ENCODE data around the gene IGFBPL1. TPM values are rescaled to one million over a fixed set of nuclear protein-coding genes. Genes with fewer than 3 reads are reported as not detected.

IGFBPL1 gene
- total RNA-seq, 1 experiment from 2014 or later, result 13.7 TPM

- intact Hi-C loops (cut with micrococcal nuclease; ENCODE audit: unreplicated experiment), result no loop called here
- ChIA-PET CTCF (no interaction called here), POLR2A (no interaction called here)
- ATAC-seq (no peak), DNase-seq (ENCODE audit: low read depth, low spot score) (no peak)
- no peak overlapping the region for H3K27ac ChIP-seq (ENCODE audit: low read length)
- peak overlapping the region; percentile 46 for H3K4me3 ChIP-seq (ENCODE audit: low read depth in 2 of 2, low read length in 2 of 2)
- no TSS peak for BruUV-seq (replicated peaks)
- H3K36me3 ChIP-seq (ENCODE audit: control insufficient read depth, insufficient read depth, low read length), result no peaks in the 10 kb centered on the region
- H3K4me1 ChIP-seq (ENCODE audit: control insufficient read depth, insufficient read depth, low read length), result no peaks in the 10 kb centered on the region
- no peak for TF ChIP-seq SIN3A (IDR thresholded peaks at IDR 0.05; ENCODE audit: borderline replicate concordance, insufficient read depth, low read depth, low read length)
- no peak for TF ChIP-seq POLR2AphosphoS5 (IDR thresholded peaks at IDR 0.05; ENCODE audit: low read depth, low read length)
- in situ Hi-C loops (cut with HindIII; ENCODE audit: low pct_unique_long_range_greater_than_20kb, low sequenced_read_pairs), result no loop called here
- no peaks in the 10 kb centered on the region for H3K27me3 ChIP-seq (ENCODE audit: control insufficient read depth, insufficient read depth, low read length)
- no peaks in the 10 kb centered on the region for H3K9me3 ChIP-seq (ENCODE audit: control insufficient read depth, insufficient read depth, low read depth, low read length)
Measured at GRCh38 chr9:38424918-38425317, 664 bp upstream of the IGFBPL1 start.

DNA sequence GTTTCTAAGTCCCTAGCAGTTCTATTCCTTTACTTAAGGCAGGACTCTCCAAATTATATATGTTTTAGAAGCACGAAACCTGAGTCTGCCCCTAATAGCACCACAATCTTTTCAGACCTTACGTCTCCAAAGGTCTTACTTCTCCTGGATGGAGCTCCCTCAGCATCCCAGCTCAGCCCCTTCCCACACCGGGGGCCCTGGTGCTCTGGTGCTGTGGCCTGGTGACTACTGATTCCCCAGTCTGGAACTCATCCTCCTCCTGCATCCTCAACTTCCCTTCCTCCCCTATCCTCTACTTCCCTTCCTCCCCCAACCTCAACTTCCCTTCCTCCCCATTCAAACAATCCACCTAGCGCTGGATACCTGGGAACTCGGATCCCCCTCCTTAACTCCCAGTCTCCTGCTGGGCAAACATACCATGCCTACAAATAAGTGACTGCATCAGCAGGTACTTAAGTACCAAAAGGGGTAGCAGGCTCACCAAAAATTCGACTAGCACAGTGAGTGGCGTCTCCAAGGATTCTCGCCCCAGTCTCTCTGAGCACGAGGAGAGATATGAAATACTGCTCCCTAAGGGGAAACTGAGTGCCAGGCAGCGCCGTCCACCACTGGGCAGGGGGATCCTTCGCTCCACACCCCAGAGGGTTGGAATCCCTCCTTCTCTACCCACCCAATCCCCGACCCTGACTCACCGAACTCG, 831 bp downstream of the IGFBPL1 start:
- ChIA-PET POLR2A (no interaction called here), CTCF (no interaction called here)
- Histone ChIP-seq H3K4me1 (ENCODE audit: control insufficient read depth, insufficient read depth, low read length) (no peaks in the 10 kb centered on the region), H3K36me3 (ENCODE audit: control insufficient read depth, insufficient read depth, low read length) (no peaks in the 10 kb centered on the region), H3K9me3 (ENCODE audit: control insufficient read depth, insufficient read depth, low read depth, low read length) (no peaks in the 10 kb centered on the region), H3K4me3 (ENCODE audit: low read depth in 2 of 2, low read length in 2 of 2) (peak overlapping the region; percentile 32 to 46; a peak in 3 of 4 replicates), H3K27ac (ENCODE audit: low read length) (peak overlapping the region; percentile 51; the same call in 1 of the 2 replicates), H3K27me3 (ENCODE audit: control insufficient read depth, insufficient read depth, low read length) (no peaks in the 10 kb centered on the region)
- TF ChIP-seq SIN3A (IDR thresholded peaks at IDR 0.05; ENCODE audit: borderline replicate concordance, insufficient read depth, low read depth, low read length) (no peak), POLR2AphosphoS5 (IDR thresholded peaks at IDR 0.05; ENCODE audit: low read depth, low read length) (no peak), TCF7L2 (IDR thresholded peaks at IDR 0.05; ENCODE audit: low read depth, low read length) (no peak)
- TF ChIP-seq, protein P1, sequence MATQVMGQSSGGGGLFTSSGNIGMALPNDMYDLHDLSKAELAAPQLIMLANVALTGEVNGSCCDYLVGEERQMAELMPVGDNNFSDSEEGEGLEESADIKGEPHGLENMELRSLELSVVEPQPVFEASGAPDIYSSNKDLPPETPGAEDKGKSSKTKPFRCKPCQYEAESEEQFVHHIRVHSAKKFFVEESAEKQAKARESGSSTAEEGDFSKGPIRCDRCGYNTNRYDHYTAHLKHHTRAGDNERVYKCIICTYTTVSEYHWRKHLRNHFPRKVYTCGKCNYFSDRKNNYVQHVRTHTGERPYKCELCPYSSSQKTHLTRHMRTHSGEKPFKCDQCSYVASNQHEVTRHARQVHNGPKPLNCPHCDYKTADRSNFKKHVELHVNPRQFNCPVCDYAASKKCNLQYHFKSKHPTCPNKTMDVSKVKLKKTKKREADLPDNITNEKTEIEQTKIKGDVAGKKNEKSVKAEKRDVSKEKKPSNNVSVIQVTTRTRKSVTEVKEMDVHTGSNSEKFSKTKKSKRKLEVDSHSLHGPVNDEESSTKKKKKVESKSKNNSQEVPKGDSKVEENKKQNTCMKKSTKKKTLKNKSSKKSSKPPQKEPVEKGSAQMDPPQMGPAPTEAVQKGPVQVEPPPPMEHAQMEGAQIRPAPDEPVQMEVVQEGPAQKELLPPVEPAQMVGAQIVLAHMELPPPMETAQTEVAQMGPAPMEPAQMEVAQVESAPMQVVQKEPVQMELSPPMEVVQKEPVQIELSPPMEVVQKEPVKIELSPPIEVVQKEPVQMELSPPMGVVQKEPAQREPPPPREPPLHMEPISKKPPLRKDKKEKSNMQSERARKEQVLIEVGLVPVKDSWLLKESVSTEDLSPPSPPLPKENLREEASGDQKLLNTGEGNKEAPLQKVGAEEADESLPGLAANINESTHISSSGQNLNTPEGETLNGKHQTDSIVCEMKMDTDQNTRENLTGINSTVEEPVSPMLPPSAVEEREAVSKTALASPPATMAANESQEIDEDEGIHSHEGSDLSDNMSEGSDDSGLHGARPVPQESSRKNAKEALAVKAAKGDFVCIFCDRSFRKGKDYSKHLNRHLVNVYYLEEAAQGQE (IDR thresholded peaks at IDR 0.05; ENCODE audit: insufficient read depth in 1 of 2, low read depth in 2 of 2, low read length in 1 of 2), result no peak
- TF ChIP-seq, protein P2, sequence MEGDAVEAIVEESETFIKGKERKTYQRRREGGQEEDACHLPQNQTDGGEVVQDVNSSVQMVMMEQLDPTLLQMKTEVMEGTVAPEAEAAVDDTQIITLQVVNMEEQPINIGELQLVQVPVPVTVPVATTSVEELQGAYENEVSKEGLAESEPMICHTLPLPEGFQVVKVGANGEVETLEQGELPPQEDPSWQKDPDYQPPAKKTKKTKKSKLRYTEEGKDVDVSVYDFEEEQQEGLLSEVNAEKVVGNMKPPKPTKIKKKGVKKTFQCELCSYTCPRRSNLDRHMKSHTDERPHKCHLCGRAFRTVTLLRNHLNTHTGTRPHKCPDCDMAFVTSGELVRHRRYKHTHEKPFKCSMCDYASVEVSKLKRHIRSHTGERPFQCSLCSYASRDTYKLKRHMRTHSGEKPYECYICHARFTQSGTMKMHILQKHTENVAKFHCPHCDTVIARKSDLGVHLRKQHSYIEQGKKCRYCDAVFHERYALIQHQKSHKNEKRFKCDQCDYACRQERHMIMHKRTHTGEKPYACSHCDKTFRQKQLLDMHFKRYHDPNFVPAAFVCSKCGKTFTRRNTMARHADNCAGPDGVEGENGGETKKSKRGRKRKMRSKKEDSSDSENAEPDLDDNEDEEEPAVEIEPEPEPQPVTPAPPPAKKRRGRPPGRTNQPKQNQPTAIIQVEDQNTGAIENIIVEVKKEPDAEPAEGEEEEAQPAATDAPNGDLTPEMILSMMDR (IDR thresholded peaks at IDR 0.05), result no peak
- intact Hi-C loops (cut with micrococcal nuclease; ENCODE audit: unreplicated experiment), result no loop called here
- ATAC-seq, result peak; percentile 4; the same call in 1 of the 2 replicates
- no TSS peak for BruUV-seq (replicated peaks)
- in situ Hi-C loops (cut with HindIII; ENCODE audit: low pct_unique_long_range_greater_than_20kb, low sequenced_read_pairs), result no loop called here
- DNase-seq (ENCODE audit: low read depth, low spot score), result no peak

GRCh38 chr9:38422555-38423260, 1.5 kb downstream of the IGFBPL1 start:
- no peaks in the 10 kb centered on the region for H3K27me3 ChIP-seq (ENCODE audit: control insufficient read depth, insufficient read depth, low read length)
- POLR2A ChIA-PET, result no interaction called here
- ATAC-seq (no peak), DNase-seq (ENCODE audit: low read depth, low spot score) (no peak)
- in situ Hi-C loops (cut with HindIII; ENCODE audit: low pct_unique_long_range_greater_than_20kb, low sequenced_read_pairs) (no loop called here), intact Hi-C loops (cut with micrococcal nuclease; ENCODE audit: unreplicated experiment) (no loop called here)
- H3K27ac ChIP-seq (ENCODE audit: low read length), result no peak overlapping the region
- TF ChIP-seq, protein P1 (IDR thresholded peaks at IDR 0.05; ENCODE audit: insufficient read depth in 1 of 2, low read depth in 2 of 2, low read length in 1 of 2), result no peak
- TF ChIP-seq, protein P2 (IDR thresholded peaks at IDR 0.05), result no peak
- no peak for TF ChIP-seq TCF7L2 (IDR thresholded peaks at IDR 0.05; ENCODE audit: low read depth, low read length)
- no peak for TF ChIP-seq SIN3A (IDR thresholded peaks at IDR 0.05; ENCODE audit: borderline replicate concordance, insufficient read depth, low read depth, low read length)
- TF ChIP-seq POLR2AphosphoS5 (IDR thresholded peaks at IDR 0.05; ENCODE audit: low read depth, low read length), result no peak
- no peak overlapping the region for H3K4me3 ChIP-seq (ENCODE audit: low read depth in 2 of 2, low read length in 2 of 2)
- no peaks in the 10 kb centered on the region for H3K36me3 ChIP-seq (ENCODE audit: control insufficient read depth, insufficient read depth, low read length)
- CTCF ChIA-PET, result no interaction called here
- no peaks in the 10 kb centered on the region for H3K4me1 ChIP-seq (ENCODE audit: control insufficient read depth, insufficient read depth, low read length)
- no peaks in the 10 kb centered on the region for H3K9me3 ChIP-seq (ENCODE audit: control insufficient read depth, insufficient read depth, low read depth, low read length)
- no TSS peak for BruUV-seq (replicated peaks)

Measured in Panc1 (cell line).